HG03159 (cell line): ENCODE measurements around the gene KIAA0232.
"Not testable (repeated sequence)": the region's sequence is repeated elsewhere in the genome, so short reads cannot be mapped to it uniquely, and the experiment has no call there.

Experiments used
- ATAC-seq: cut with Tn5 transposase; IDR thresholded peaks from one replicate; pipeline ENCODE4 v1.9.1; 2021; ENCODE audit warnings: mild to moderate bottlenecking, moderate library complexity; ENCODE audit not compliant: unreplicated experiment

The KIAA0232 gene

GRCh38 chr4:6900181-6900812 lies 117.8 kb downstream of the KIAA0232 start:
- no peak for ATAC-seq

GRCh38 chr4:6900956-6901355 lies 118.4 kb downstream of the KIAA0232 start:
- ATAC-seq: no peak

GRCh38 chr4:6901669-6902317 lies 119.3 kb downstream of the KIAA0232 start:
- no peak for ATAC-seq

GRCh38 chr4:6902318-6903042 lies 120.0 kb downstream of the KIAA0232 start:
- no peak for ATAC-seq

GRCh38 chr4:6905516-6906445 lies 123.3 kb downstream of the KIAA0232 start:
- no peak for ATAC-seq

GRCh38 chr4:6906486-6906885 lies 124.0 kb downstream of the KIAA0232 start:
- not testable (repeated sequence) for ATAC-seq

GRCh38 chr4:6907658-6908191 lies 125.2 kb downstream of the KIAA0232 start:
- ATAC-seq: no peak

GRCh38 chr4:6908432-6909112 lies 126.0 kb downstream of the KIAA0232 start:
- peak; percentile 3 for ATAC-seq

GRCh38 chr4:6909113-6909969 lies 126.8 kb downstream of the KIAA0232 start, which contains the start of gene TBC1D14:
TSS of gene TBC1D14 (plus strand) at chr4:6909826. CDS start at chr4:6923390, 13,564 bp downstream.
- peak; percentile 83 for ATAC-seq

- ATAC-seq: peak; percentile 32
These were observed 127.4 kb downstream of the KIAA0232 start for GRCh38 chr4:6909970-6910339.

GRCh38 chr4:6910340-6910959 lies 127.9 kb downstream of the KIAA0232 start:
- no peak for ATAC-seq

GRCh38 chr4:6910960-6911874 lies 128.7 kb downstream of the KIAA0232 start:
- ATAC-seq: no peak

GRCh38 chr4:6911917-6912316 lies 129.4 kb downstream of the KIAA0232 start:
- ATAC-seq: not testable (repeated sequence)

GRCh38 chr4:6912441-6912840 lies 129.9 kb downstream of the KIAA0232 start:
- ATAC-seq: no peak

- no peak for ATAC-seq
These were observed 130.9 kb downstream of the KIAA0232 start for GRCh38 chr4:6913350-6913905.

- no peak for ATAC-seq
These were observed 131.9 kb downstream of the KIAA0232 start for GRCh38 chr4:6914448-6914847.
